HPDE6-E6E7 (cell line): Measurements from ENCODE around the gene WDR18.
"Not testable (repeated sequence)": the region's sequence is repeated elsewhere in the genome, so short reads cannot be mapped to it uniquely, and the experiment has no call there.

Experiments
- DNase-seq: peaks from one replicate; pipeline ENCODE4 v3.0.0; 2011; ENCODE audit warnings: missing footprints; ENCODE audit errors: extremely low spot score

Gene WDR18

DNA sequence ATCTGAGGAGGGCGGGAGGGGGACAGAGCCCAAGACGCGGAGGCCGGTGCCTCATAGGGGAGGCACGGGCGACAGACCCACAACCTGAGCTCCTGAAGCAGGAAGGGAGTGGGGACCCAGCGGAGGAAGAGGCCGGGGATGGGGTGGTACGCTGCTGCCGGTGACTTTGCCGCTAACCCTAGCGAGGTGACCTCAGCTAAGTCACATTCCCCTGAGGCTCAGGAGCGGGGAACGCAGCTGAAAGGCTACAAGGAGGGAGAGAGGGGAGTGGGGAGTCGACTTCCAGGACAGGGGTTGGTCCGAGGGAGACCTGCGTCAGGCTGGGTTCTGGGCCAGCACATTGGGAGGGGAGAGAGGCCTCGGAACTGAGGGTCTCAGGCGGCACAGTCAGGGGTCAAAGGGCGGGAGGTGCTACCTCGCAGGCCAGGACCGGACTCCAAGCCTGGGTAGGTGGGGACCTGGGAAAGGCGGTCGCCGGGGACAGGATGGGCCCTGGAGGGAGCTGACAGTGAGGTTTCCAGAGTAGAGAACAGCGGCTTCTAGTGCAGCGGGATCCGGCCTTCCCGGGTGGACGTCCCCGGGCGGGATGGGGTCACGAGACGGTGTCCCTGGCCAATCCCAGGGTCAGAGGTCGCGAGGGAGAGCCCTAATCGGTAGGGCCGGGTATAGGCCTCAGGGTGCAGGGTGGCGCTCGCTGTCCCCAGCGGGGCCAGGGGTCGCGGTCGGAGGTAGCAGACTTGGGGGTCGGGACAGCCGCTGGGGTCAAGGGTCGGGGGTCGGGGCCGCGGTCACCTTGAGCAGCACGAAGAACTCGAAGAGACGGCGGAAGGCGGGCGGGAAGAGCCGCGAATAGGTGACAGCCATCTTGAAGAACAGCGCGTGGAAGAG lies 36.1 kb downstream of the WDR18 start:
- DNase-seq, result no peak

DNA sequence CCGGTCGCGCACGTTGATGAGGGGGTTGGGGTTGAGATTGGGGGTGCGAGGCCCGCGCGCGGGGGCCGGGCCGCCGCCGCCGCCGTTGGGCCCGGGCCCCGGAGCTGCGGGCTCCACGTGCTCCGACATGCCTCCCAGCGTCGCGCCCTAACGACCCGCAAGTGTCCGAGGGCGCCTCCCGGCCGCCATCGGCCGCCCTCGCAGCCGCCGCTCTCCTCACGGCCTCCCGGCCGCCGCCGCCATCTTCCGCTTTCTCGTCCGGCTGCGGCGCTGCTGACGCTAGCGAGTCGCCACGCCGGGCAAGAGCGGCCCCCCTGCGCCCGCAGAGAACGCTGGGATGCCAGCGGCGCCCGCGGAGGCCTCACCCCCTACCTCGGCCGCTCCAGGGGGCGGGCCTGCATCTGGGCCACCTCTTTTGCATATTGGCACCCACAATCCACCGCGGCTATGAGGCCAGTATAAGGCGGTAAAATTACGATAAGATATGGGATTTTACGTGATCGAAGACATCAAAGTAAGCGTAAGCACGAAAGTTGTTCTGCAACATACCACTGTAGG lies 36.8 kb downstream of the WDR18 start, which contains the start of gene TMEM259:
Gene TMEM259 (minus strand): TSS at position 256 of the 558 bp plus-strand sequence. CDS start 127 bp downstream, at position 129.
- DNase-seq, result peak; percentile 88

DNA sequence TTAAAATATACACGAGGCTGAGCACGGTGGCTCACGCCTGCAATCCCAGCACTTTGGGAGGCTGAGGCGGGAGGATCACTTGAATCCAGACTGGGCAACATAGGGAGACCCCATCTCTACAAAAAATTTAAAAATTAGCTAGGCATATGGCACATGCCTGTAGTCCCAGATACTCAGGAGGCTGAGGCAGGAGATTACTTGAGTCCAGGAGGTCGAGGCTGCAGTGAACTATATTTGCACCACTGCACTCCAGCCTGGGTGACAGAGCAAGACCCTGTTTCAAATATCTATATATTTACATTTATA lies 39.7 kb downstream of the WDR18 start:
- not testable (repeated sequence) for DNase-seq

DNA sequence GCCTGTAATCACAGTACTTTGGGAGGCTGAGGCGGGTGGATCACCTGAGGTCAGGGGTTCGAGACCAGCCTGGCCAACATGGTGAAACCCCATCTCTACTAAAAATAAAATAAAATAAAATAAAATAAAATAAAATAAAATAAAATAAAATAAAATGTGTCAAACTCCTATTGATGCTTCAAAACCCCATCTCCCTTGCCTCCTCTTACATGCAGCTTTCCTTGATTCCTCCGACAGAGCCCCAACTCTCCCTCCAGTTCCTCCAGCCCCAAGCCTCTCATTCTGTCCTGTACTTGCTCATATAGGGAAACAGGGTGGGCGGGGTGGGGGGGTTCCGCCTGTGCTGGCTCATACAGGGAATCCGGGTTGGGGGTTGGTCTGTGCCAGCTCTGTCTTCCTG lies 40.9 kb downstream of the WDR18 start:
- not testable (repeated sequence) for DNase-seq

DNA sequence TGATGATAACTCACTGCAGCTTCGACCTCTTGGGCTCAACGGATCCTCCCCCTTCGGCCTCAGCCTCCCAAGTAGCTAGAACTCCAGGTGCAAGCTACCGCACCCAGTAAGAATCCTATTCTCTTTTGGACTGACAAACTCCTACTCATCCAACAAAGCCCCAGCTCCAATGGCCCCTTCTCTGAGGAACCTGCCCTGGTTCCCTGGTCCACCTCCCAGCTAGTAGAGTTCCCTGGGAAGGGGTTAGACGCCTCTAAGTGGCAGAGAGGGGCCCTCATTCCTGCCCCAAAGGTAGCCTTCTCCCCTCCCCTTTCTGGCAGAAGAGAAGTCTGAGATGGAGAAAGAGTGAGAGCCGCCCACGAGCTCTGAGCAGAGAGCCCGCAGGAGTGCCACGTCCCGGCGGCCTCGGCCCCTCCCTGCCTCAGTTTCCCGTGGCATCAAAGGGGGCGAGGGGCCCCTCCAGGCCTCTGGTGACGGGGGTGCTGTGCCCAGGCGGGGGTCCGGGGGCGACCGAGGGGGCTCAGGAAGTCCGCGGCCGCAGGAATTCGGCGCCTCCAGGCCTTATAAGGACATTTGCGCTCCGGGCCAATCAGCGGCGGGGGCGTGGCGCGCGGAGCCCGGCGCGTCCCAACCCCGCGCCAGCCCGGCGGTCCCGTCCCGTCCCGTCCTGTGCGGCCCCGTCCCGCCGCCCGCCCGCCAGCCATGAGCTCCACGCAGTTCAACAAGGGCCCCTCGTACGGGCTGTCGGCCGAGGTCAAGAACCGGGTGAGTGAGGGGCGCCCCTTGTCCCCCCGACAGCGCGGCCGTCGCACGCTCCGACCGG lies 42.0 kb downstream of the WDR18 start, which contains the start of gene CNN2:
Gene CNN2 (plus strand): TSS at position 649 of the 823 bp plus-strand sequence. CDS start 54 bp downstream, at position 703.
- peak; percentile 70 for DNase-seq

DNA sequence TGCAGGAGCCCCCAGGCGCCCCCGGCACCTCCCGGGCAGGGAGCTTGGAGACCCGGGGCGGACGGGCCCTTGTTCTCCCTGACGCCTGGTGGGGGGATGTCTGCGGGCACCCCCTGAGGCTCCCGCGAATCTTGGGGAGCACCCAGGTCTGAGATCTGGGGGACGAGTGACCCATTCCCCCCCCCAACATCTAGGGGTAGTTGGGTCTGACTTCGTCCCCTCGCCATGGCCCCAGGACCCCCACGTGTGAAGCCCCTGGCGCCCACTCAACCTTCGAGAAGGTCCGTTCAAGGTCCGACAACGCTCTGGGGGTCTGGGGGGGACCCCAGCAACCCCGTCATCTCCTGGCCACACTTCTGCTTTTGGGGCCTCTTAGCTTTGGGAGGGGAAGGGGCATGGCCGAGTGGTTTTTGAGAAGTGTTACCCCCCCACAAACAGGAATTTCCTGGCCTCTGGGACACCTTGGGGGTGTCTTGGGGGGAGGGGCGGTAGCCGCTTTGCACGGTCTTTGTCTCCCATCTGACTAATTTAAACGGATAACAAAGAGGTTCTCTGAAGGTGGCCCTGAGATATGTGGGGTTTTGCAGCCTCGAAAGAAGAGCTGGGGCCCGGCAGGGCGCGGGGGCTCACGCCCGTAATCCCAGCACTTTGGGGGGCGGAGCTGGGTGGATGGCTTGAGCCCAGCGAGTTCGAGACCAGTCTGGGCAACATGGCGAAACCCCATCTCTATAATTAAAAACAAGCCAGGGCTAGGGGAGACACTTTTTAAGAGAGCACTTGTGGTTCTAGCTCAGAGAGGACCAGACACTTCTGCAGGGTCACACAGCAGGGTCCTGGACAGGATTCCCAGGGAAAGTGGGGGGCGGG lies 42.9 kb downstream of the WDR18 start:
- no peak for DNase-seq

DNA sequence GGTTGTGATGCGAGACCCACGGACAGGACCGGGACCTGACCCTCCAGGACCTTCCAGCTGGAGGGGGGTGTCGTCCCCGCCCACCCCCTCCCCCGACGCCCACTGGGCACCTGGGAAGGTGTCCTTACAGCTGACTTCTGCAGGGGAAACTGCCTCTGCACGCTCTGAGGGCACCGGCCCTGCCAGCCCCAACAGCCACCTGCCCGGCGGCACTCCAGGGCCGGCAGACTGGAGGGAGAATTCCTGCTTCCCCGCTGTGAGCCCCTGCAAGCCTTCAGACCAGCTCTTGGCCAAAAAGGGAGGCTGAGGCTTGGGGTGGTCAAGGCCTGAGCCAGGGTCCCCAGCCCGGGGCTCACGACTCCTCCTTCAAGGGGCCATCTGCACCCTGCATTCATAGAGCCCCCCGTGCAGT lies 43.5 kb downstream of the WDR18 start:
- peak; percentile 34 for DNase-seq

DNA sequence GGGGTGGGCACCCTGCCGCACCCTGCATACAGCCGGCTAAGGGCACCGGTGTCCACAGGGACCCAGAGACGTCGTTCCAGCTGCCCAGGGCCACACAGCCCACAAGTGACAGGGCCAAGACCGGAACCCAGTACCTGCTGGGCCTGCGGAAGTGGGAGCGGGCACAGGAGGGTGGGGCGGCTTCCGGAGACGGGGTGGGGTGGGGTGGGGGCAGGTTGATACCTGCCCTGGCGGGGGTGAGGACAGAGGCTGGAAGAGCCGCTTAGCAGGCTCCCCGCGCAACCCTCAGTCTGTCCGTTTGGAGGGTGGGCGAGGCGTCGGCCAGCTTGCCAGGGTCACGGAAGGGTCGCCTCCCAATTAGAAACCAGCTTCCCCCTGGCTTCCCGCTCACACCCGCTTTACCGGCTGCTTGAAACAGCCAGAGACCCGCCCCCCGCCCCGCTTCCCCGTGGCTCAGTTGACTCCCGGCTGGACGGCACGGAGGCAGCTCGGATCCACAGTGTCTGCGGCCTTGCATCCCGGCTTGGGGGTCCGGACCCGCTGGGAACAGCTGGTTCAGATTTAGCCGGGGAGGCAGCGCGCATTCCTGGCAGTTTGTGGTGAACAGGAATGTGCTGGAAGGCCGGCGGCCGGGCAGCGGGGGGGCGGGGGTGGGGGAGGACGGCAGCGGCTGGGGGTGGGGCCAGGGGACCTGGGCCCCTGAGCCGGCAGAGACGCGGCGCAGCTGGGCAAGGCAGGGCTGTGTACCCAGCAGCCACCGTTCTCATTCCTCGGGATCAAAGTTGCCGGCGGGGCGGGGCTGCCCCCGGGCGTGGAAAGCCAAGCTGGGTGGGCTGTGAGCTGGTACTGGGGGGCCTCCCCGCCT lies 44.1 kb downstream of the WDR18 start:
- DNase-seq, result peak; percentile 80

DNA sequence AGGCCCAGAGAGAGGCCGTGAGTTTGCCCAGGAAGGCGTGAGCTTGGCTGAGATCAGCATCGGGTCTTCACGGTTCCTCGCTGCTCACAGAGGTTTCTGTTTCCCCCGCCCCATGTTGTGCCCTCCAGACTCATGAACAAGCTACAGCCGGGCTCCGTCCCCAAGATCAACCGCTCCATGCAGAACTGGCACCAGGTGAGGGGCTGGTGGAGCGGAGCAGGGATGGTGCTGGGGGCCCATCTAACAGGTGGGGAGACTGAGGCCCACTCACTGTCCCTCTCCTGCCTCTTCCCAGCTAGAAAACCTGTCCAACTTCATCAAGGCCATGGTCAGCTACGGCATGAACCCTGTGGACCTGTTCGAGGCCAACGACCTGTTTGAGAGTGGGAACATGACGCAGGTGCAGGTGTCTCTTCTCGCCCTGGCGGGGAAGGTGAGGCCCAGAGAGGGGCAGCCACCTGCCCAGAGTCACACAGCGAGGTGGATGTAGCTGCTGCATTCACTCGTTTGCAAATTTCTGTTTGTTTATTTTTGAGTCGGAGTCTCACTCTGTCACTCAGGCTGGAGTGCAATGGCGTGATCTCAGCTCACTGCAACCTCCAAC lies 48.2 kb downstream of the WDR18 start:
- no peak for DNase-seq

DNA sequence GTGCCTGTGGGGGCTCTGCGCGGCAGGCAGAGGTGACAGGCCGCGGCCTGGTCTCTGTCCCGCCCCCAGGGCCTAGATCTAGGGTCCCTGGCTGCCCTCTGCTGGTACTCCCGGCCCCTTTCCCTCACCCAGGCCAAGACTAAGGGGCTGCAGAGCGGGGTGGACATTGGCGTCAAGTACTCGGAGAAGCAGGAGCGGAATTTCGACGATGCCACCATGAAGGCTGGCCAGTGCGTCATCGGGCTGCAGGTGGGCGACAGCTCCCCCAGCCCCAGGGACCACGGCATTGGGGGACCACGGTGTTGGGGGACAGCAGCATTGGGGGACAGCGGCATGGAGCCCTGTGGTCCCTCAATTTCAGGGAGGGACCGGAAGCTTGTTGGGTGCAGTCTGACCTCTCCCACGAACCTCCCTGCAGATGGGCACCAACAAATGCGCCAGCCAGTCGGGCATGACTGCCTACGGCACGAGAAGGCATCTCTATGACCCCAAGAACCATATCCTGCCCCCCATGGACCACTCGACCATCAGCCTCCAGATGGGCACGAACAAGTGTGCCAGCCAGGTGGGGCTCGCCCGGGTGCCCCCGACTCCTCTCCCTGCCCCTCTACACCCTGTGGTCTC lies 52.0 kb downstream of the WDR18 start:
- no peak for DNase-seq

DNA sequence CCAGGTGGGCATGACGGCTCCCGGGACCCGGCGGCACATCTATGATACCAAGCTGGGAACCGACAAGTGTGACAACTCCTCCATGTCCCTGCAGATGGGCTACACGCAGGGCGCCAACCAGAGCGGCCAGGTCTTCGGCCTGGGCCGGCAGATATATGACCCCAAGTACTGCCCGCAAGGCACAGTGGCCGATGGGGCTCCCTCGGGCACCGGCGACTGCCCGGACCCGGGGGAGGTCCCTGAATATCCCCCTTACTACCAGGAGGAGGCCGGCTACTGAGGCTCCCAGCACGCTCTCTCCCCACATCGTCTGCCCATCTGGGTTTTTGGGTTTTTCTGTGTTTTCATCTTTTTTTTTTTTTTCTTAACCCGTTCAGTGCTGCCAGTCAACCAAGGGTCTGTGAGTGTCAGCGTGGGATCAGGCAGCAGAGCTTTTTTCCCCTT lies 53.5 kb downstream of the WDR18 start:
- no peak for DNase-seq

DNA sequence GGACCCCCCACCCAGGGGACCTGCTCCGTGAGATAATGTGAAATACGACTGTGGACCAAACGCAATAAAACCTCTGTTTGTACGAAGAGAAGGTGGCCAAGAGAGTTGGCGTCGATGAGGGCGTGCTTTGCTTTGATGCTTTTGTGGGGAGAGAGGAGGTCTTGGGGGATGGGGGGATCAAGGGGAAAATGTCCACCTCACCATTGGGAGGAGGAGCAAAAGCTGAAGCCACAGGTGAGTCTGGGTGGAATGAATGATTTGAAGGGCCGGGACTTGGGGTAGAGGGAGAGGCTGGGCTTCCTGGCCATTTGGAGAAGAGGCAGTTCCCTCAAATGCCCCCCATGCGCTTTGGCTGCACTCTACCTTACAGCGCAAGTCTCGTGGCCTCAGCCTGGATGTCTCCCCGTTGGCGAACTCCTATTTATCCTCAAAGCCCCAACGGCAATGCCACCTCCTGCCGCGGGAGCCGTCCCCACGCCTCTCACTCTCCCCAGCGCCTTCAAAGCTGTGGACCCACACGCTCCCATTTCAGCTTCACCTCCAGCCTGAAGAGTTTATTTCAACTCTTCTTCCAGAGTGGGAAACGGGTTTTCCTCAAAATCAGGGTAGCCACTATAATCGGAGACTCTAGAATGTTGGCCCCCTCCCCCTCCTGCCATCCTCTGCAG lies 55.0 kb downstream of the WDR18 start:
- no peak for DNase-seq

DNA sequence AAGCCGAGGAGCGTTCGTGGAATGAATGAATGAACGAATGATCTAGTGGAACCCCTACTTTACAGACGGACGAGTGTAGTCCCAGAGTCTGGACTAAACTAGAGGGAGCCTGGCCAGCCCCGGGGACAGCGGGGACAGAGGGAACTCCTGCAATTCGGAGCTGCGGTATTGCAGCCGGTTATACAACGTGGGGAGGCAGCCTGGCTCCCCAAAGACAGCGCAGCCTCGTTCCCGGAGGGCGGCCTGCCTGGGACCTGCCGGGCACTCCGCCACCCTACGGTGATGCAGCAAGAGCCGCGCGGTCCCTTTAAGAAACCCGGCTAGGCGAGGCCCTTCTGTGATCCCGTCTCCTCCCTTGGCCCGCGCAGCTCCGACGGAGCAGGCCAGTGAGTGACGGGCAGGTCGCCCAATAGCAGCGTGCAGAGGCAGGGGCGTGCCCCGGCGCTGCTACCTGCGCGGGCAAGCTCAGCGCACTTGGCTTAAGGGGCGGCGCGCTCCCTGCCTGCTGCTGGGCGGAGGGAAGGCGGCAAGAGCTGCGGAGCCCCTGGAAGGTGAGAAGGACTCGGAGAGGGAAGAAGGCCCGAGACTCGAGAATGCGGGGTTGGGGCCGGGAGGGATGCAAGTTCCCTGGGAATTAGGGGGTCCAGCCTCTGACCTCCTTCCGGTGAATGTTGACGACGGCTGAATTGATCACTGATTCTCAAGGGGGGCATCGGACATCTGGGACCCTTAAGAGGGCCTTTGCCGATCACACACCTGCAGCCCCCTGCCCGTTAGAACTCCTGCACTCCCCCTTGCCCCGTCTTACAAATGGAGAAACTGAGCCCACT lies 55.7 kb downstream of the WDR18 start, which contains the start of gene ABCA7:
Gene ABCA7 (plus strand): TSS at position 462 of the 830 bp plus-strand sequence. CDS start 1,255 bp downstream, outside the sequence.
- DNase-seq, result peak; percentile 90

DNA sequence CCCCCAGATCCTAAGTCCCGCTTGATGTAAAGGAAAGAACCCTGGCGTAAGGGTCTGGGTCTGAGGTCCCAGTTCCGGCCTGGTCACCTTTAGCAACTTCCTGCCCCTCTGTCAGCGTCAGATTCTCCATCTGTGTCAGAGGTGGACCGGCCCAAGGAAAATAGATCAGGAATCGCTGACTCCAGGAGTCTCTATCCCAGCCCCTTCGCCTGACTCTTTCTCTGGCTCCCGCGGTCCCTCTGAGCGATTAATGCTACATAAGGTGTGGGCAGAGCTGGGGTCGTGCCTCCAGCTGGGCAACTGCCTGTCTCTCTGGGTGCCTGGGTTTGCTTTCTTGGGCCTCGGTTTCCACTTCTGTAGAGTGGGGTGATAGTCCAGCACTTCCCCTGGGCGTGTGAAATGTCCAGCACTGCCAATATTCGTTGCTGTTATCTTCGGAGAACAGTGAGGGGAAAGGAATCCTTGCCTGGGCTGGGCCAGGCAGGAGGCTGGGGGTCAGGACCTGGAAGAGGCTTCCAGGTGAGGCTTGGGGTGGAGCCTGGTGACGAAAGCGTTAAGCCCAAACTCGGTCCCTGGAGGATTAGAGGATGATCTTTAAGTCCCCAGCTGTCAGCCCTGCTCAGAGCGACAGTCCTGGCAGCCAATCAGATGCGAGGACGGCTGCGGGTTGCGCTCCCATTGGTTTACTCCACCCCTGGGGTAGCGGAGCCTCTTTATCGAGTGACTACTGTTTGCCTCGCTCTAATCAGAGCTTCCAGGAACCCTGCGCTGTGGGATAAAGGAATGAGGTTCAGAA lies 56.5 kb downstream of the WDR18 start:
- peak; percentile 100 for DNase-seq

DNA sequence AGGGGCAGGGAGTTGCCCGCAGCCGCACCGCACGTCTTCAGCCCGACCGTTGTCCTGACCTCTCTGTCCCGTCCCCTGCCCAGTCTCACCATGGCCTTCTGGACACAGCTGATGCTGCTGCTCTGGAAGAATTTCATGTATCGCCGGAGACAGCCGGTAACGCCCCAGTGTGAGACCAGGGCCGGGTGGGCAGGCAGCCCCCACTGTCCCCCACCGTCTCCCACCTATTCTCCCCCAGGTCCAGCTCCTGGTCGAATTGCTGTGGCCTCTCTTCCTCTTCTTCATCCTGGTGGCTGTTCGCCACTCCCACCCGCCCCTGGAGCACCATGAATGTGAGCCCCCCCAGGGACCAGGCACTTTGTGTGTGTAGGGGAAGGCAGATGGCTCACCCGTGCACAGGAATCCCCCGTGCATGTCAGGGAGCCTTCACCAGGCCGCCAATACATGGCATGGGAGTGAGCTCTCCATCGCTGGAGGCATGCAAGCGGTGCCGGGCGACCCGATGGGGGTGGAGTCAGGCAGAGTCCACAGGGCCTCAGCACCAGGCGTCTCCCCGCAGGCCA lies 57.2 kb downstream of the WDR18 start:
- DNase-seq, result no peak

DNA sequence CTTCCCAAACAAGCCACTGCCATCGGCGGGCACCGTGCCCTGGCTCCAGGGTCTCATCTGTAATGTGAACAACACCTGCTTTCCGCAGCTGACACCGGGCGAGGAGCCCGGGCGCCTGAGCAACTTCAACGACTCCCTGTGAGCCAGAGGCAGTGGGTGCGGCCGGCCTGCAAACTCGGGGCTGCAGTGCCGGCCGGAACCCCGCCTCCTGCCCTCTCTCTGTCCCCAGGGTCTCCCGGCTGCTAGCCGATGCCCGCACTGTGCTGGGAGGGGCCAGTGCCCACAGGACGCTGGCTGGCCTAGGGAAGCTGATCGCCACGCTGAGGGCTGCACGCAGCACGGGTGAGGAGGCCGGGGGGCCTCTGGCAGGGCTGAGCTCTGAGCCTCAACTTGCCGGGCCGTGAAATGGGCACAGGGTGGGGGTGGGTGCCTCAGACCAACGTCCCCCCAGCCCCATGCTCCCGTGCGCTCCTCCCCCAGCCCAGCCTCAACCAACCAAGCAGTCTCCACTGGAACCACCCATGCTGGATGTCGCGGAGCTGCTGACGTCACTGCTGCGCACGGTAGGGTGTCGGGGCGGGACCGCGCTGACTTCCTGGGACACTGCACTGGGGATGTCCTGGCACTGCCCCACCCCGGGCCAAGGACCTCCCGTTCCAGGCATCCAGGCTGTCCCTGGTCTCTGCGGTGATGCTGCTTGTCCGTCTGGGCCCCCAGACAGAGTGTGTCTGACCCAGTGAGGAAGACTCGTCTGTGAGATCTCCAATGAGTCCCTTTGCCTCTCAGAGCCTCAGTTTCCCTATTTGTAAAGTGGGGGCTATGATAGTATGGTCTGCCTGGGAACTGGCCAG lies 57.9 kb downstream of the WDR18 start:
- DNase-seq, result no peak
